ENCODE measurements around the gene CMTM6. TPM values are rescaled to one million over a fixed set of nuclear protein-coding genes. Genes with fewer than 3 reads are reported as not detected.

Gene CMTM6
- total and polyA plus RNA-seq, 2 of the 8 experiments (the other 6 are each of a cell fraction or from before 2014, with no cell fraction given) = 24.0 to 51.5 TPM

- H3K14ac ChIP-seq (ENCODE audit: insufficient read length) = no peak overlapping the region
- H2BK5ac ChIP-seq (ENCODE audit: low read depth, low read length) = no peak overlapping the region
- no peak overlapping the region for H2BK12ac ChIP-seq (ENCODE audit: low read depth, low read length)
- H4K5ac ChIP-seq (ENCODE audit: insufficient read length, low read depth, low read length) = no peak overlapping the region
- H4K20me1 ChIP-seq (replicated peaks in 1 of 2; ENCODE audit: control insufficient read depth in 1 of 2, insufficient read depth in 2 of 2, low read length in 2 of 2) = peaks cover 0 to 6% of the 10 kb centered on the region in 2 experiments
- H2BK120ac ChIP-seq (replicated peaks; ENCODE audit: low read depth, low read length) = no peak overlapping the region
- H2AFZ ChIP-seq (ENCODE audit: low read length) = no peak overlapping the region
- CTCF ChIA-PET (ENCODE audit: partially characterized antibody) = interaction anchor here (1.4 kb wide), 1 partner anchor 25 kb away, joined by 4 read pairs; the partner anchor contains the start of gene DYNC1LI1
- no peaks in the 10 kb centered on the region for H3K9me3 ChIP-seq (ENCODE audit: insufficient read depth in 2 of 2, low read depth in 1 of 2, low read length in 1 of 2)
- H3K56ac ChIP-seq (replicated peaks; ENCODE audit: insufficient read length, low read depth, low read length) = no peak overlapping the region
- no peak overlapping the region for H4K91ac ChIP-seq (replicated peaks; ENCODE audit: insufficient read length, low read length)
- H3K79me2 ChIP-seq (ENCODE audit: control insufficient read depth in 1 of 2, insufficient read depth in 2 of 2, low read length in 2 of 2) = peaks cover 0 to 45% of the 10 kb centered on the region in 2 experiments; a peak in 2 of 4 replicates
- no peak overlapping the region for H3K27ac ChIP-seq (ENCODE audit: low read depth, low read length)
- peaks cover 2 to 16% (median 2%) of the 10 kb centered on the region in 4 experiments; a peak in 5 of 8 replicates for H3K36me3 ChIP-seq (ENCODE audit: control insufficient read depth in 2 of 4, insufficient read depth in 4 of 4, low read length in 3 of 4)
- no peak overlapping the region for H3K4me3 ChIP-seq (ENCODE audit: extremely low read depth in 1 of 4, insufficient read depth in 2 of 4, low read depth in 3 of 4, low read length in 4 of 4)
- no peak overlapping the region for H3K18ac ChIP-seq (ENCODE audit: extremely low read depth, low read length)
- no peak overlapping the region for H3K9ac ChIP-seq (replicated peaks in 1 of 4; ENCODE audit: extremely low read depth in 1 of 4, low read depth in 3 of 4, low read length in 3 of 4)
- H3K4ac ChIP-seq (replicated peaks; ENCODE audit: insufficient read length, low read depth, low read length) = no peak overlapping the region
- no peak overlapping the region for H3K23ac ChIP-seq (ENCODE audit: insufficient read length)
- no peak overlapping the region for H2AK5ac ChIP-seq (ENCODE audit: low read depth, low read length)
- H3K4me2 ChIP-seq (ENCODE audit: insufficient read depth in 1 of 2, low read depth in 2 of 2, low read length in 2 of 2) = no peak overlapping the region
- peaks cover 0 to 3% (median 0%) of the 10 kb centered on the region in 4 experiments; a peak in 1 of 7 replicates for H3K4me1 ChIP-seq (replicated peaks in 1 of 4; ENCODE audit: control insufficient read depth in 3 of 4, insufficient read depth in 4 of 4, low read length in 3 of 4)
- H2BK15ac ChIP-seq (ENCODE audit: low read length) = no peak overlapping the region
- H3K23me2 ChIP-seq (ENCODE audit: low read depth, low read length) = no peaks in the 10 kb centered on the region
- no peak overlapping the region for H2BK20ac ChIP-seq (ENCODE audit: low read length)
- POLR2A ChIA-PET (ENCODE audit: partially characterized antibody) = interaction anchor here (1.3 kb wide), 1 partner anchor 25 kb away, joined by 3 read pairs; the partner anchor contains the start of gene DYNC1LI1
- H3K27me3 ChIP-seq (replicated peaks in 1 of 4; ENCODE audit: control insufficient read depth in 3 of 4, extremely low read depth in 1 of 4, insufficient read depth in 3 of 4, low read length in 3 of 4) = no peaks in the 10 kb centered on the region
- DNase-seq (ENCODE audit: low read depth in 1 of 2, low spot score in 2 of 2) (no peak), FAIRE-seq (no peak)
- H3K79me1 ChIP-seq (ENCODE audit: low read depth, low read length) = no peaks in the 10 kb centered on the region
- H4K8ac ChIP-seq (ENCODE audit: extremely low read depth, insufficient read depth, low read length) = no peak overlapping the region
- no peak for TF ChIP-seq HDAC6 (IDR thresholded peaks at IDR 0.05; ENCODE audit: low read depth, low read length)
- no peak for TF ChIP-seq TAF1 (IDR thresholded peaks at IDR 0.05; ENCODE audit: low read depth, low read length)
- TF ChIP-seq SIX5 (IDR thresholded peaks at IDR 0.05; ENCODE audit: low read depth, low read length) = no peak
- no peak for TF ChIP-seq GTF2F1 (IDR thresholded peaks at IDR 0.05; ENCODE audit: borderline replicate concordance, low read depth, low read length)
- no peak for TF ChIP-seq MAX (IDR thresholded peaks at IDR 0.05)
- TF ChIP-seq CTBP2 (IDR thresholded peaks at IDR 0.05; ENCODE audit: borderline replicate concordance, insufficient read depth, insufficient read length, low read length) = no peak
- TF ChIP-seq, protein P1, sequence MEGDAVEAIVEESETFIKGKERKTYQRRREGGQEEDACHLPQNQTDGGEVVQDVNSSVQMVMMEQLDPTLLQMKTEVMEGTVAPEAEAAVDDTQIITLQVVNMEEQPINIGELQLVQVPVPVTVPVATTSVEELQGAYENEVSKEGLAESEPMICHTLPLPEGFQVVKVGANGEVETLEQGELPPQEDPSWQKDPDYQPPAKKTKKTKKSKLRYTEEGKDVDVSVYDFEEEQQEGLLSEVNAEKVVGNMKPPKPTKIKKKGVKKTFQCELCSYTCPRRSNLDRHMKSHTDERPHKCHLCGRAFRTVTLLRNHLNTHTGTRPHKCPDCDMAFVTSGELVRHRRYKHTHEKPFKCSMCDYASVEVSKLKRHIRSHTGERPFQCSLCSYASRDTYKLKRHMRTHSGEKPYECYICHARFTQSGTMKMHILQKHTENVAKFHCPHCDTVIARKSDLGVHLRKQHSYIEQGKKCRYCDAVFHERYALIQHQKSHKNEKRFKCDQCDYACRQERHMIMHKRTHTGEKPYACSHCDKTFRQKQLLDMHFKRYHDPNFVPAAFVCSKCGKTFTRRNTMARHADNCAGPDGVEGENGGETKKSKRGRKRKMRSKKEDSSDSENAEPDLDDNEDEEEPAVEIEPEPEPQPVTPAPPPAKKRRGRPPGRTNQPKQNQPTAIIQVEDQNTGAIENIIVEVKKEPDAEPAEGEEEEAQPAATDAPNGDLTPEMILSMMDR (IDR thresholded peaks at IDR 0.05; ENCODE audit: control extremely low read depth in 1 of 3, insufficient read depth in 1 of 3, low read depth in 1 of 3, low read length in 3 of 3) = no peak
- no peak for TF ChIP-seq BACH1 (IDR thresholded peaks at IDR 0.05; ENCODE audit: low read length)
- no peak for TF ChIP-seq POLR2A (IDR thresholded peaks at IDR 0.05; ENCODE audit: control extremely low read depth in 1 of 2, low read depth in 2 of 2, low read length in 2 of 2)
- TF ChIP-seq SIN3A (conservative IDR thresholded peaks at IDR 0.05 in 1 of 2, IDR thresholded peaks at IDR 0.05 in 1 of 2; ENCODE audit: low read depth in 1 of 2, low read length in 2 of 2) = no peak
- no peak for TF ChIP-seq KDM5A (IDR thresholded peaks at IDR 0.05; ENCODE audit: low read length)
- no peak for TF ChIP-seq KDM1A (IDR thresholded peaks at IDR 0.05; ENCODE audit: borderline replicate concordance, low read length)
Measured at GRCh38 chr3:32545305-32545704, 42.7 kb upstream of the CMTM6 start.

Data from H1 (cell line).